Mammary epithelial cell (primary cell): ENCODE measurements around the gene CAMTA1.

Source experiments
- EZH2 ChIP-seq: IDR thresholded peaks from 2 replicates; pipeline ENCODE4 v1.6.1; 2012; ENCODE audit warnings: low read length, inconsistent platforms, borderline replicate concordance
- TF ChIP-seq, protein P1 (sequence below), 2 donors: IDR thresholded peaks in 1 of 2; conservative IDR thresholded peaks in 1 of 2; 2 replicates each; pipeline ENCODE4 v1.5.1; 2011 to 2012; ENCODE audit warnings: inconsistent platforms in 2 of 2, low read length in 2 of 2, mild to moderate bottlenecking in 2 of 2, control low read depth in 1 of 2, low read depth in 1 of 2; ENCODE audit not compliant: insufficient read depth in 1 of 2; ENCODE audit errors: extremely low read depth in 1 of 2

DNA sequence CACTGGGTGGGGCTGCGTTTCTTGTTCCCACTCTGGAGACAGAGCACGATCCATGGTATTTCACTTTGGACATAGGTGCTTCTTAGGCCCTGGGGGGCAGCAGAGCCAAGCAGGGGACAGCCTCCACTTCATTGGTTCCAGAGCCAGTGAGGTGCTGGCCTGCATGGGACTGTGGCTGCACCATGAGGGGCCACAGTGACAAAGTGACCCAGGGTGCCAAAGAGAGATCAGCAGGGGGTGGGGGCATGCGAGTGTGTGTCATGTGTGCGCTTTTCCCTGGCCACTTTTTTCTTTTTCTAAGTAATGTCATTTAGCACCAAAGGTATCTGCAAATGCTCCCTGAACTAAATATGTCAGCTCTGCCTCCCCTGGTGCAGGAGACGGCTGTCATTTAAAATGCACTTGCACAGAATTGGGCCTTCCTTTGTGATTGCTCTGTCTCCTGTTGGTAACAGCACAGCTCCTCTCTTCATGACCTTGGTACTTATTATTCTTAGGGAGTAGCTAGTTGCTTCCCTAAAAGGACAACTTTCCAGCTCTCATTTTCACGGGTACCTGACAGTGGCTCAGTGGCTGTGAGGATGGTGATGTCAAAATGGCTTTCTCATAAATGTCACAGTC is 910.4 kb downstream of the CAMTA1 start:
- TF ChIP-seq EZH2: no peak
- TF ChIP-seq, protein P1, sequence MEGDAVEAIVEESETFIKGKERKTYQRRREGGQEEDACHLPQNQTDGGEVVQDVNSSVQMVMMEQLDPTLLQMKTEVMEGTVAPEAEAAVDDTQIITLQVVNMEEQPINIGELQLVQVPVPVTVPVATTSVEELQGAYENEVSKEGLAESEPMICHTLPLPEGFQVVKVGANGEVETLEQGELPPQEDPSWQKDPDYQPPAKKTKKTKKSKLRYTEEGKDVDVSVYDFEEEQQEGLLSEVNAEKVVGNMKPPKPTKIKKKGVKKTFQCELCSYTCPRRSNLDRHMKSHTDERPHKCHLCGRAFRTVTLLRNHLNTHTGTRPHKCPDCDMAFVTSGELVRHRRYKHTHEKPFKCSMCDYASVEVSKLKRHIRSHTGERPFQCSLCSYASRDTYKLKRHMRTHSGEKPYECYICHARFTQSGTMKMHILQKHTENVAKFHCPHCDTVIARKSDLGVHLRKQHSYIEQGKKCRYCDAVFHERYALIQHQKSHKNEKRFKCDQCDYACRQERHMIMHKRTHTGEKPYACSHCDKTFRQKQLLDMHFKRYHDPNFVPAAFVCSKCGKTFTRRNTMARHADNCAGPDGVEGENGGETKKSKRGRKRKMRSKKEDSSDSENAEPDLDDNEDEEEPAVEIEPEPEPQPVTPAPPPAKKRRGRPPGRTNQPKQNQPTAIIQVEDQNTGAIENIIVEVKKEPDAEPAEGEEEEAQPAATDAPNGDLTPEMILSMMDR (conservative IDR thresholded peaks at IDR 0.05 in 1 of 2, IDR thresholded peaks at IDR 0.05 in 1 of 2; ENCODE audit: extremely low read depth in 1 of 2, insufficient read depth in 1 of 2, low read depth in 1 of 2, low read length in 2 of 2): no peak
